Esophagus muscularis mucosa (tissue), 4 donors: ENCODE measurements around the gene SEC24D. TPM values are rescaled to one million over a fixed set of nuclear protein-coding genes. Genes with fewer than 3 reads are reported as not detected.

Source experiments
- DNase-seq: peaks from one replicate; pipeline ENCODE4 v3.0.0-alpha.2; 2017; ENCODE audit errors: extremely low spot score
- H3K27ac ChIP-seq, 4 donors: fragments of 200-600 bp; sonication (generic); replicated peaks in 1 of 4; 1 replicate in 3 of 4; 2 replicates in 1 of 4; pipeline ENCODE4 v1.5.1; 2016 to 2019; ENCODE audit warnings: mild to moderate bottlenecking in 1 of 4
- H3K27me3 ChIP-seq, 4 donors: fragments of 200-600 bp; sonication (generic); one replicate each; pipeline versions ENCODE4 v1.5.1 to v1.6.0; 2016 to 2019
- H3K36me3 ChIP-seq, 4 donors: fragments of 200-600 bp; sonication (generic); one replicate each; pipeline ENCODE4 v1.5.1; 2016 to 2019
- H3K4me1 ChIP-seq, 4 donors: fragments of 200-600 bp; sonication (generic); one replicate each; pipeline ENCODE4 v1.5.1; 2016 to 2019
- H3K4me3 ChIP-seq, 4 donors: fragments of 200-600 bp; sonication (generic); 1 replicate in 2 of 4; 2 replicates in 2 of 4; pipeline ENCODE4 v1.5.1; 2016 to 2019; ENCODE audit warnings: mild to moderate bottlenecking in 4 of 4, moderate library complexity in 1 of 4
- H3K9me3 ChIP-seq, 4 donors: fragments of 200-600 bp; sonication (generic); 1 replicate in 3 of 4; 2 replicates in 1 of 4; pipeline ENCODE4 v1.5.1; 2016 to 2019
- CTCF ChIP-seq, 3 experiments: fragments of 200-600 bp in 2 of 3; fragments of 450-650 bp in 1 of 3; sonication (generic) in 2 of 3; IDR thresholded peaks; one replicate each; pipeline ENCODE4 v1.5.1; 2017 to 2019; ENCODE audit warnings: antibody characterized with exemption in 3 of 3, mild to moderate bottlenecking in 2 of 3, moderate library complexity in 1 of 3
- EP300 ChIP-seq: sonication (generic); formaldehyde crosslinking; IDR thresholded peaks from one replicate; pipeline ENCODE4 v1.6.1; 2017; ENCODE audit warnings: antibody characterized with exemption
- POLR2A ChIP-seq: fragments of 450-650 bp; IDR thresholded peaks from one replicate; pipeline ENCODE4 v1.6.1; 2017; ENCODE audit warnings: antibody characterized with exemption, moderate library complexity, mild to moderate bottlenecking, low read depth
- POLR2AphosphoS5 ChIP-seq, 2 donors: sonication (generic); formaldehyde crosslinking; IDR thresholded peaks; one replicate each; pipeline ENCODE4 v1.6.1; 2017; ENCODE audit warnings: antibody characterized with exemption in 2 of 2
- WGBS: methylation state at CpG from one replicate; pipeline ENCODE4 v1.1.5; 2018; 5-methylcytosine and 5-hydroxymethylcytosine counted together
- intact Hi-C: fragments of 100-400 bp; cut with DNase I; formaldehyde crosslinking; loops from one replicate; pipeline ENCODE4 v1.15.1; 2023
- total RNA-seq, 4 donors: library from RNA; depleted of rRNA; stranded (reverse); fragments of >200 nt; gene quantifications; one replicate each; pipeline versions ENCODE4 v1.1.0 to v1.2.1, GENCODE V29; 2016

Gene SEC24D
- total RNA-seq, 4 donors from 2014 or later, result 29.1 to 41.5 (median 37.0) TPM

DNA sequence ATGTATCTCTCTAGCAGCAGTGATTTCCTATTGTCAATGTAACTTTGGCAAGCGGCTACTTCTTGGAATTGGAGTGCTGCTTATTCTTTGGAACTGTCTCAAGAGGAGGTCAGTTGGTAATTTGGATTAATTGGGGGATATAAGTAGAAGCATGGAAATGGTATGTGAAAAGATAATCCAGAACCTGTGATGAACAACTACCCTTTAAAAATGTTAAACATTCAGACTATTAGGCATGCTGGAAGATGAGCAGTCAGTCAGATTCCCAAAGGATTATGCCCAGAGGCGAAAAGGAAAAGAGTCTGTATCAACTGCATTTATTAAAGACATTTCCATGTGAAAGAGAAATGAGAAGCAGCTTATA lies 62.5 kb downstream of the SEC24D start:
- H3K36me3 ChIP-seq, result no peaks in the 10 kb centered on the region
- no peak for DNase-seq
- H3K27me3 ChIP-seq, result no peaks in the 10 kb centered on the region
- TF ChIP-seq POLR2AphosphoS5 (IDR thresholded peaks at IDR 0.05) (no peak), CTCF (IDR thresholded peaks at IDR 0.05) (no peak), EP300 (no peak), POLR2A (no peak)
- H3K4me1 ChIP-seq, result peaks cover 50 to 74% (median 73%) of the 10 kb centered on the region in 4 donors
- no peak overlapping the region for H3K4me3 ChIP-seq
- no peaks in the 10 kb centered on the region for H3K9me3 ChIP-seq
- intact Hi-C loops, result no loop called here
- H3K27ac ChIP-seq, result peak overlapping the region; percentile 76 to 91 (median 82)
- 50% methylated on average over 2 of the region's 2 CpGs for WGBS

GRCh38 chr4:118772767-118773428 lies 63.0 kb downstream of the SEC24D start:
- Histone ChIP-seq H3K4me1 (peaks cover 50 to 76% (median 73%) of the 10 kb centered on the region in 4 donors), H3K4me3 (peak overlapping the region; percentile 17 to 36 (median 32)), H3K27ac (peak overlapping the region; percentile 76 to 91 (median 82)), H3K27me3 (no peaks in the 10 kb centered on the region), H3K36me3 (peaks cover 0 to 3% (median 1%) of the 10 kb centered on the region in 4 donors), H3K9me3 (no peaks in the 10 kb centered on the region)
- DNase-seq, result no peak
- WGBS, result 28% methylated on average over 3 of the region's 3 CpGs
- TF ChIP-seq EP300 (no peak), POLR2AphosphoS5 (IDR thresholded peaks at IDR 0.05) (no peak), CTCF (IDR thresholded peaks at IDR 0.05) (no peak), POLR2A (no peak)
- intact Hi-C loops, result no loop called here

DNA sequence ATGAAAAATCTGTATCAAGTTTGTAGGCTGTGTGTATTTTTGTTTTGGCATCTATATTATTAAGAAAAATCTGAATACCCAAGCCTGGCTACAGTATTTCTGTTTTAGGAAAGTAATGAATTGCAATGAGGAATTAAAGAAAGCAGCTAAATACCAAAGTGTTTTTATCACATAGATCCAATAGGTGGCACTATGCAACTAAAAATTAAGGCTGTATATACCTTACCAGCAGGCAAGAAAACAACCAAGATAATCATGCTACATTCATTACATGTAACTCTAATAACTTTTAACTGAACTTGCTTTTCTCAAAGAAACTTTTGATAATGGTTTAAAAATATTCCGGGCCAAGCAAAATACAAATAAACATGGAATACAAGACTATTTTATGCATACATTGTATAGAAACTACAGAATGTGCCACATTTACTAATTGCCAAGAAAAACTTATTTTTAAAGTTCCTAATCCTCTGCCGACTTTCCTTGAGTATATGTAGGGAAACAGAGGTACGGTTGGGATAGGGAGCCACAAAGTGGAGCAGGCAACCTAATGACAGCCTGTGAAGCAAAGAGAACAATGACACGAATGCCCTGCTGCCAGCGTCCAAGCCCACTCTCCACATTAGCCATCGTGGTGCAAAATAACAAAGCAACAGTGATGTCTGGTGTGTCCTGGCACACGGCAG lies 63.7 kb downstream of the SEC24D start:
- Histone ChIP-seq H3K4me1 (peaks cover 50 to 76% (median 75%) of the 10 kb centered on the region in 4 donors), H3K27ac (peak overlapping the region; percentile 76 to 91 (median 82)), H3K4me3 (peak overlapping the region; percentile 17 to 36 (median 32)), H3K36me3 (peaks cover 0 to 9% (median 4%) of the 10 kb centered on the region in 4 donors), H3K27me3 (no peaks in the 10 kb centered on the region), H3K9me3 (no peaks in the 10 kb centered on the region)
- 22% methylated on average over 7 of the region's 7 CpGs for WGBS
- no peak for TF ChIP-seq POLR2AphosphoS5 (IDR thresholded peaks at IDR 0.05)
- TF ChIP-seq CTCF (IDR thresholded peaks at IDR 0.05), result peak; percentile 56 to 73 (median 62)
- no peak for TF ChIP-seq POLR2A
- TF ChIP-seq EP300, result no peak
- intact Hi-C loops, result no loop called here
- DNase-seq, result no peak

- TF ChIP-seq POLR2A (no peak), EP300 (no peak), CTCF (IDR thresholded peaks at IDR 0.05) (no peak), POLR2AphosphoS5 (IDR thresholded peaks at IDR 0.05) (no peak)
- H3K9me3 ChIP-seq, result no peaks in the 10 kb centered on the region
- H3K4me3 ChIP-seq, result no peak overlapping the region
- peak overlapping the region; percentile 76 to 91 (median 82) for H3K27ac ChIP-seq
- intact Hi-C loops, result loop anchor here (2.0 kb wide), 2 partner anchors 120 to 198 kb away; no protein-coding TSS in a partner anchor
- no peaks in the 10 kb centered on the region for H3K27me3 ChIP-seq
- H3K36me3 ChIP-seq, result peaks cover 3 to 21% (median 13%) of the 10 kb centered on the region in 4 donors
- WGBS, result 25% methylated on average over 2 of the region's 2 CpGs
- DNase-seq, result no peak
- peaks cover 59 to 79% (median 78%) of the 10 kb centered on the region in 4 donors for H3K4me1 ChIP-seq
Measured at GRCh38 chr4:118770741-118771187, 65.2 kb downstream of the SEC24D start.
